ENCODE results near the gene JAKMIP2.
"Not testable (repeated sequence)": the region's sequence is repeated elsewhere in the genome, so short reads cannot be mapped to it uniquely, and the experiment has no call there.

The JAKMIP2 gene

GRCh38 chr5:147782110-147783028, at the start of gene JAKMIP2:
Gene JAKMIP2, minus strand, starts transcription at chr5:147782728. Its CDS starts 110,922 bp downstream, at chr5:147671806.
- peak; percentile 57 for DNase-seq (ENCODE audit: low read depth)

GRCh38 chr5:147831465-147831864, 48.9 kb upstream of the JAKMIP2 start, which contains the start of gene SPINK1:
Gene SPINK1, minus strand, starts transcription at chr5:147831671. Its CDS starts 94 bp downstream, at chr5:147831577.
- DNase-seq (ENCODE audit: low read depth): no peak

GRCh38 chr5:147830035-147830434, 47.5 kb upstream of the JAKMIP2 start:
- DNase-seq (ENCODE audit: low read depth): no peak

DNA sequence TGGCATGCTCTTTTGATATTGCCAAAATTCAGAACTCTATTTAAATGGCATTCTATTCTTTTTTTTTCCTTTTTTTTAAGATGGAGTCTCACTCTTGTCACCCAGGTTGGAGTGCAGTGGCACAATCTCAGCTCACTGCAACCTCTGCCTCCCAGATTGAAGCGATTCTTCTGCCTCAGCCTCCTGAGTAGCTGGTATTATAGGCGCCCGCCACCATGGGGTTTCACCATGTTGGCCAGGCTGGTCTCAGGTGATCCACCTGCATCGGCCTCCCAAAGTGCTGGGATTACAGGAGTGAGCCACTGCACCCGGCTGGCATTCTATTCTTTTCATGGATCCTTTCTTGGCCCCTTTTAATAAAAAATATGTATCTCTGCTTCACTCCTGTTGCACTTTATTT, 44.5 kb upstream of the JAKMIP2 start:
- DNase-seq (ENCODE audit: low read depth): not testable (repeated sequence)

- DNase-seq (ENCODE audit: low read depth): no peak
Measured at GRCh38 chr5:147826361-147826760, 43.8 kb upstream of the JAKMIP2 start.

DNA sequence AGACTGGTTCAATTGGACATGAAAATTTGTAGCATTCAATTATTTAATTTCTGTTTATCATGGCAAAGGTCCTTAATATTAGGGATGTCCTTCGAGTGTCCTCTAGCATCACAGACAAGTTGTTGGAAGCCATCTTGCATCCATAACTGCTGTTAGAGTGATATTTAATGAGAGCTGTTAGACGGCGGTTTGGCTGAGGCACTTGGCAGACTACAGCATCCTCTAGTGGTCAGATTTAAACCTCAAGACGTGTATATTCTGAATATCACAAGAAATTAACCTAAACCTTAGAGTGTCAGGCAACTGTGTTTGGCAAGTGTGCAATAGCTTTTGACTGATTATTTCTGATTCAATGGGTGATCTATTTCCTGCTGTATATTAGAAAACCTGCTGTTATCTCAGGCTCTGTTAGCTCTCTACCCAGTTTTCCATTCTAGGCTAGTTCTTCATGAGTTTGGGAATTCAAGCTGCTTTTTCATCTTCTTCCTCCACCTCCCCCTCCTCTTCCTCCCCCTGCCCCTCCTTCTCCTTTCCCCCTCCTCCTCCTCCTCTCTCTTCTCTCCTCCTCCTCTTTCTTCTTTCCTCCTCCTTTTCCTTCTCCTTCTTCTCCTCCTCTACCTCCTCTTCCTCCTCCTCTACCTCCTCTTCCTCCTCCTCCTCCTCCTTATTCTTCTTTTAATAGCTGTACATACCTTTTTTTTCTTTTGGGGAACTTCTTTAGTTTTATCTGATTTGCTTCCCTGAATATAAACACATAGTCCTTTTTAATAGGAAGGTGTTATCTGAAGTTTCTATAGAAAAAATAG, 40.4 kb upstream of the JAKMIP2 start:
- no peak for DNase-seq (ENCODE audit: low read depth)

DNA sequence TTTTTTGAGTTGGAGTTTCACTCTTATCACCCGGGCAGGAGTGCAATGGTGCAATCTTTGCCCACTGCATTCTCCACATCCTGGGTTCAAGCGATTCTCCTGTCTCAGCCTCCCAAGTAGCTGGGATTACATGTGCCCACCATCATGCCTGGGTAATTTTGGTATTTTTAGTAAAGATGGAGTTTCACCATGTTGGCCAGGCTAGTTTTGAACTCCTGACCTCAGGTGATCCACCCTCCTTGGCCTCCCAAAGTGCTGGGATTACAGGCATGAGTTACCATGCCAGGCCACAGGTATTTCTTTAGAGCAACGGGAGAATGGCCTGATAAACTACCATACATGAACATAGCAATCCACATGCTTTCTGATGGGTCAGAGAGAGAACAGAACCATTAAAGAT, 39.7 kb upstream of the JAKMIP2 start:
- DNase-seq (ENCODE audit: low read depth): not testable (repeated sequence)

- DNase-seq (ENCODE audit: low read depth): no peak
Measured at GRCh38 chr5:147821766-147822165, 39.2 kb upstream of the JAKMIP2 start.

GRCh38 chr5:147819261-147819770, 36.8 kb upstream of the JAKMIP2 start:
- no peak for DNase-seq (ENCODE audit: low read depth)

GRCh38 chr5:147818290-147818689, 35.8 kb upstream of the JAKMIP2 start:
- no peak for DNase-seq (ENCODE audit: low read depth)

DNA sequence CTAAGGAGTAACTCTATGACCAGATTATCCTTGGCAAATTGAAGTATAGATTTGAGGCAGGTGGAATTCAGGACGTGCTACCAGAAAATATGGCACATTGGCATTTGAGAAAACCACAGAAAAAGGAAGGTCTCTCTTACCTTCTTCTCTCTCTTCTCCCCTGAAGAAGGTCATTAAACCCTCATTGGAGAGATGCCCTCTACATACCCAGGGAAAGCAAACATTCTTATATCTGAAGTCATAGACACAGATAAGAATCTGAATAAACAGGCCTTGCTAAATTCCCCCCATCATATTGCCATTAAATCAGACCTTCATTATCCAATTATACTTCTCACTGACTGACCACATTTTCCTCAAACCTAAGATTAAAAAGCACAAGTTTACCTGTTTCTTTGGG, 31.2 kb upstream of the JAKMIP2 start:
- no peak for DNase-seq (ENCODE audit: low read depth)

DNA sequence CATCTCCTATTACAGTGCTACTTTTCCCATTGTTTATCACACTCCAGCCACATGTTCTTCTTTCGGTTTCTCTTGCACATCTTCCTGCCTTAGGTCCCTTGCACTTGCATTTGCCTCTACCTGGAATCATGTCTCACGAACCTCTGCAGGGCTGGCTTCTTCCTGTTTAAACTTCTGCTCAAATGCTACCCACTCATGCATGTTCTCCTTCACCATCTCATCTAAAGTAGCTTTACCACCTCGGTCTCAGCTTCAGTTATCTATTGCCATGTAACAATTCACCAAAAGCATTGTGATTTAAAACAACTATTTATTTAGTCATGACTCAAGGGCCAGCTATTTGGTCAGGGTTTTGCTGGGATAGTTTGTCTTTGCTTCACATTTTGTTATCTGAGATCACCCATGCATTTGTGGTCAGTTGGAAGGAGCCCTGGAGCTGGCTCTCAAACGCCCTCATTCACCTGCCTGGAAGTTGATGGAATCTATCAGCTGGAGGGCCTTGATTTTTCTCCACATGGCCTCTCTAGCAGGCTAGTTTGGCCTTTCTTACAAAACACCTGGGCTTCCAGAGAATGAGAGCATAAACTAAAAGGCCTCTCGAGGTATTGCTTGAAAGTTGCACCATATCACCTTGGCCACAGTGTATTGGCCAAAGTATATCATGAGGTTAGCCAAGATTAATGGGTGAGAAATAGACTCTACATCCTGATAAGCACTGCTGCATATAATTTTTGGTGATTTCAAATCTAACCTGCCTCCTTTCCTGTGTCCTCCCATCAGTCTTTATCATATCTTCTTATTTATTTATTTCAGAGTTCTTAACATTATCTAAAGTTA, 27.5 kb upstream of the JAKMIP2 start:
- no peak for DNase-seq (ENCODE audit: low read depth)

GRCh38 chr5:147805030-147805454, 22.5 kb upstream of the JAKMIP2 start:
- no peak for DNase-seq (ENCODE audit: low read depth)

GRCh38 chr5:147804334-147804733, 21.8 kb upstream of the JAKMIP2 start:
- no peak for DNase-seq (ENCODE audit: low read depth)

DNA sequence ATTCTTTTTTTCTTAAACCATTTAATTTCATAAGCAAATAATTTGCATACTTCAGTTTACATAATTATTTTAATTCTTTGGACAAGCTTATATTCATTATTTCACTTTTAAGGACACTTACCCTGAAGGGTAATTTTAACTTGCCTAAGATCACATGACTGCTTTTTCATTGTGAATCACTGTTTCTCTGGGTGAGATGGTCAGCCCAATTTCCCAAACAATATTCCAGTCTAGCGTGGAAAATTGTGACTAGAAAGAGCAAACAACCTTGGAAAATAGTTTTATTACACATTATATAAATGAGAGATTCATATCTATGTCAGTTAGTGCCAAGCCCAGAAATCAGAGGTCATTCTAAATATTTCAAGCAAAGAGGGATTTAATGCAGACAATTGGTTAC, 21.4 kb upstream of the JAKMIP2 start:
- no peak for DNase-seq (ENCODE audit: low read depth)

GRCh38 chr5:147803161-147803560, 20.6 kb upstream of the JAKMIP2 start:
- DNase-seq (ENCODE audit: low read depth): not testable (repeated sequence)

GRCh38 chr5:147801461-147801860, 18.9 kb upstream of the JAKMIP2 start:
- DNase-seq (ENCODE audit: low read depth): no peak

DNA sequence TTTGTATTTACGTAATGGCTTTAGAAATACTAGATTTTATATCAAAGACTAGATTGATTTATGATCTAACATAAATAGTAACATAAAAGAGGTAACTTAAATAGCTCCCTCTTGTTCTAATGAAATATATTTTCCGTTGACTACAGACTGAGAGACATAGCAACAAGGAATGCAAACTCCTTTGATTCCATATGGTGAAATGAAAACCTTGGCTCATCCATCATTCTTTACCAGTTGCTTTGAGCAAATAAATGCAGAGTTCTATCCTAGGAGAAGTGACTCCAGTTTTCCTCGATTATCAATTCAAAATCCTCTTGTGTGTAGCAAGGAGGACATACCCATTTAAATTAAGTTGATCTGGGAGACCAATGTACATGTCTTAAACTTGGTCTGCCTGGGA, 18.0 kb upstream of the JAKMIP2 start:
- no peak for DNase-seq (ENCODE audit: low read depth)

DNA sequence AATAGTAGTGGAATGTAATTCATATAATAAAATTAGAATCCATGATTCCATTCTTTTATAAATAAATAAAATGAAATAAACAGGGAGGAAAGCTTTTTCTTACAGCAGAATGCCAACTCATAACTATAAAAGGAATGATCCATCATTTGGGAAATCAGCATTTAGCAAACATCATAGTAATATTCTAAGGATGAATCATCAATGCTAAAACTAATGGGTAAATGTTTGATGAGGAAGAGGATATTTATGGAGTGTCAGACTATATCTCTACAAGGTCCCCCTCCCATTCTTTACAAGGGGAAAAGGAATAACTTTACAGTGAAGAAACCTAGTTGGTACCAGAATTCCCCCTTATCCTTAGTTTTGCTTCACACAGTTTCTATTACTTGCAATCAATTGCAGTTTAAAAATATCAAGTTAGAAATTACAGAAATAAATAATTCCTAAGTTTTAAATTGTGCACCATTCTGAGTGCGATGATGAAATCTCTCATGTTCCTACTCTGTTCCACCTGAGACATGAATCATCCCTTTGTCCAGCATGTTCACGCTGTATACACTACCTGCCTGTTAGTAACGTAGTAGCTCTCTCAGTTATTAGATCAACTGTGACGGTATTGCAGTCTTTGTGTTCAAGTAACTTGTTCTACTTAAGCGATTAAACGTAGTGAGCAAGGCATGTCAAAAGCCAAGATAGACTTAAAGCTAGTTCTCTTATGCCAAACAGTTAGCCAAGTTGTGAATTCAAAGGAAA, 14.2 kb upstream of the JAKMIP2 start:
- no peak for DNase-seq (ENCODE audit: low read depth)

DNA sequence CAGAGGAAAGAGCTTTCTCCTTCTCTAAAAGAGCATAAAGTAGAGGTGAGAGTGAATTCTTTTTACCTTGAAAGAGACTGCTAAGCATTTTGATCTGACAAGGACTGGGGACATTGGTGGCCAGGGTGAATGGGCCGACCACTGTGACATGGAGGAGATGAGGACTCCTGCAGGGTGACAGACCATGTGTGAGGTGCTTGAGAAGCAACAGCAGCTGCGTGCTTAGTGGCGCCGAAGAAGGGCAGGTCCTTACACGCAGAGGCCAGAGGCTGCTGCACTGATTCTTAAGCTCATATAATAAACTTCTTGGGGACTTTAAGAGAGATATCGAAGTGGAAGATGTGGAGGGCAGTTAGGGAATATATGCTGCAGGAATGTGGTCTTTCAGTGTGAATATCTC, 8.7 kb upstream of the JAKMIP2 start:
- no peak for DNase-seq (ENCODE audit: low read depth)

- DNase-seq (ENCODE audit: low read depth): no peak
Measured at GRCh38 chr5:147789820-147790219, 7.3 kb upstream of the JAKMIP2 start.
